Epidermal melanocyte (primary cell): Measurements from ENCODE around the gene EDARADD.
A peak's percentile ranks its signal among the peaks of the same experiment; 100 is the strongest.
"Not testable (repeated sequence)": the region's sequence is repeated elsewhere in the genome, so short reads cannot be mapped to it uniquely, and the experiment has no call there.

ENCODE experiments used
- DNase-seq: peaks from one replicate; pipeline ENCODE4 v3.0.0; 2011; ENCODE audit warnings: low spot score; ENCODE audit not compliant: insufficient read length

EDARADD gene

DNA sequence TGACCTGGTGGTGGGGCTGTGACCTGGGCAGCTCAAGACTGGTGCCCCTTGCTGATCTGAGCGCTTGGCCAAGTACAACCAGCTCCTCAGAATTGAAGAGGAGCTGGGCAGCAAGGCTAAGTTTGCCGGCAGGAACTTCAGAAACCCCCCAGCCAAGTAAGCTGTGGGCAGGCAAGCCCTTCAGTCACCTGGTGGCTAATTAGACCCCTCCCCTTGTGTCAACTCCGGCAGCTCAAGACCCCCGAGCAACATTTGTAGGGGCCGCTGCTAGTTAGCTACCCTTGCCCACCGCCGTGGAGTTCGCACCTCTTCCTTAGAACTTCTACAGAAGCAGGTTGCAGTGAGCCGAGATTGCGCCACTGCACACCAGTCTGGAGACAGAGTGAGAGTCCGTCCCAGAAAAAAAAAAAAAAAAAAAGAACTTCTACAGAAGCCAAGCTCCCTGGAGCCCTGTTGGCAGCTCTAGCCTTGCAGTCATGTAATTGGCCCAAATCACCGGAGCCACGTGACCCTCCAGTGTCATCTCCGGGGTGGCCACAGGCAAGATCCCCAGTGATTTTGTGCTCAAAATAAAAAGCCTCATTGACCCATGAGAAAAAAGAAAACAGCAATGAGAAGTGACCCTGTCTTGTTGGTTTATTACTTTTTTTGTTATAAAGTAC lies 90.4 kb downstream of the EDARADD start:
- DNase-seq, result no peak

DNA sequence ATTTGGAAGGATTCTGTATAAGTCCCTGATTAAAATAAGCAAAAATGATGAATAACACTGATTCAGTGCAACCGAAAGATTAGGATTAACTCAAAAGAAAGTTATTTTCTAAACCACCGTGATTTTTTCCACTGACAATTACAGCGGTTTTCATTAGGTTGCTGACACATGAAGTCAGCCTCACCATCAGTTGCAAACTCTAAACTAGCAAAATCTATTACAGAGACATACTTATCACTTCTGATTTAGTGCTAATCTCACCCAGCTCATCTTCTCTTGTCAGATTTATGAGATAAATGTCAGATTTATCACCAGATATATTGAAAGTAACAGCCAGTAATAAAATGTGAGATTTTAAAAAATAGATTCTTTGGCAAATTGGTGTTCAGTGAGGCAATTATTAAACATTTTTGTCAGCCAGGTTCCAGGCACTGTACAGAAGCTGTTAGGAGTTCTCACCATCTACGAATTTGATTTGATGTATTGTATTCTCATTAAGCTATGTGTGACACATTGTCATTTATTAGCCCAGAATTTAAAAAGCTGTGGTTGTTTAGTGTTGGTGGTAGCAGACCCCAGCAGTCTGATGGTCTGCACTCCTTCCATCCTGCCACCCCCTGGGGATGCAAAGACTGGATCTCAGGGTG lies 92.4 kb downstream of the EDARADD start:
- DNase-seq, result no peak

DNA sequence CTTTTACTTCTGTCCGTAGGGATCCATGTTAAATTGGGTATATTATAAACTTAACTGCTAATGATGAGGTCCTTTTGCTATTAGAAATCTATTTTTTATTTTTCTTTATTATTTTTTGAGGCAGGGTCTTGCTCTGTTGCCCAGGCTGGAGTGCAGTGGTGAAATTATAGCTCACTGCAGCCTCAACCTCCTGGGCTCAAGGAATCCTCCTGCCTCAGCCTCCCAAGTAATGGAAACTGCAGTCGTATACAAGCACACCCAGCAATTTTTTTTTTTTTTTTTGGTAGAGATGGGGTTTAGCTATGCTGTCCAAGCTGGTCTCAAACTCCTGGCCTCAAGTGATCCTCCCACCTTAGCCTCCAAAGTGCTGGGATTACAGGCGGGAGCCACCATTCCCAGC lies 95.1 kb downstream of the EDARADD start:
- DNase-seq, result not testable (repeated sequence)

DNA sequence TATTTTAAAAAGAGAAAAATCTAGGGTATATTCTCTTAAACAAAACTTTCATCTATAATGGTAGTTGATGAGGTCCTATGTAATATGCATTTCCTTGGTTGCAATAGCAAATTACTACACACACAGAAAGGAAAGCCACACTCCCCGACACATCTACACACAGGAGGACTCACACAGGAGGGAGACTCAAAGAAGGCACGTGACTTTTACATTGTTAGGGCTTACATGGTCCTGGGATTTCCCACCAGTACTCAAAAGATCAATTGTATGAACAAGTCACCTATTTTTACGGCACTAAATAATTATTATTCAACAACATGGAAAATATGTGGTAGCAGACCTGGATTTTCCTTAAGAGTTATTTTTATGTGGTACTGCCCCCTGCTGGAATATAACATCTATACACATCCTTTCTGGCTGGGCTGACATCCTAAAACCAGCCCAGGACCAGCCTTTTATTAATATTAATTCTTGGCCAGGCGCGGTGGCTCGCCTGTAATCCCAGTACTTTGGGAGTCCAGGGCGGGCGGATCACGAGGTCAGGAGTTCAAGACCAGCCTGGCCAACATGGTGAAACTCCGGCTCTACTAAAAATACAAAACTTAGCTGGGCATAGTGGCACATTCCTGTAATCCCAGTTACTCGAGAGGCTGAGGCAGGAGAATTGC lies 95.8 kb downstream of the EDARADD start:
- peak; percentile 73 for DNase-seq

DNA sequence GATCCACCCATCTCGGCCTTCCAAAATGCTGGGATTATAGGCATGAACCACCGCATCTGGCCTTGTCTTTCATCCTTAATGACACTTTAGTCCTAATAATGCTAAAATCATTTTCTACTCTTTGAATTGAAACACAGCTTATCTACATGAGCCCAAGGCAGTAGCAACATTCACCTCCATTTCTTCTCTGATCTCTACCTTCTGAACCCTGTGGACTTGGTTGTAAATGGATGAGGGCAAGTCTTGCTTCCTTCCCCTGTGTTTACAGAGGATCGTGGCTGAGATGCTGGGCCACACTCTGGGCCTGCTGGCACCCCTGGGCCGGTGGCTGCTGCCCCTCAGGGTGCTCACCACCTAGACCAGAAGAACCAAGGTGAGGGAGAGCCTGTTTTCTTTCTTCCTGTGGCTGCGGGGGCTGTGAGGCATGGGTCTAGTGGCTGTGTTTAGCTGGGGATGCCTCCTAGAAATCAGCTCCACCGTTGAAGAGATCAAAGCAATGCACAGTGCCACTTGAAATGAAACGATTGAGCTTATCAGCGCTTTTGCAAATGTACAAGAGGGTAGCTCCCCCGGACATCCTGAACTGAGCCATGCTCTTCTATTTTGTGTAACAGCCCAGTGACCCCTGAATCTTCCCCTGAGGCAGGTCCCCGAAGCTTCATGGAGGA lies 97.5 kb downstream of the EDARADD start:
- no peak for DNase-seq

DNA sequence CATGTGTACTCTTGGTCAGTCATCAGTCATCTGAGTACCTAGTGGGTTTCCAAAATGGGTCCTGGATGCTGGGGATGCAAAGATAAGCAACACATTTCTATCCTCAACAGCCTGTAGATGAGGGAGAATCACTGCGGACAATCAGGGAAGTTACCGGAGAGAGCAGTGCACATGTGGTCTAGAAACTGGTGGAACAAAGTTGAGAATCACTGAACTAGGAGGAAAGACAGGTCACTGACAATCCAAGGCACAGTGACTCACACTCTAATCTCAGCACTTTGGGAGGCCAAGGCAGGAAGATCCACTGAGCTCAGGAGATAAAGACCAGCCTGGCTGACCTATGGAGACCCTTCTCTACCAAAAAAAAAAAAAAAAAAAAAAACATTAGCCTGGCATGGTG lies 98.3 kb downstream of the EDARADD start:
- DNase-seq, result no peak

DNA sequence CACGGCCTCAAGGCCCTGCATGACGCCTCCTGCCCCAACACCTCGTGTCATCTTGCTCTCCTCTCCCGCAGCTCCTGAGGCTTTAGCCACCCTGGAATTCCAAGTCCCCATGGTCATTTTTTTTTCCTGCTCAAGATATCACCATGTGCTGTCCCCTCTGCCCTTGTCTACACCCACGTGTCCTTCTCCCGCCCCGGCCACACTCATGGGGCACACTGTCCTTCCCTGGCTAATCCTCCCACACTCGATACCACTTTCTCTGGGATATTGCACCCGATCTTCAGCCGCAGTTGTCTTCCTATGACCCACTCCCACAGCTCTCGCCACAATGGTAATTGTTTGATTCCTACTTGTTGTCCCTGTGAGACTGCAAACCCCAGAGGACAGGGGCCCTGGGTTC lies 100.0 kb downstream of the EDARADD start:
- no peak for DNase-seq

DNA sequence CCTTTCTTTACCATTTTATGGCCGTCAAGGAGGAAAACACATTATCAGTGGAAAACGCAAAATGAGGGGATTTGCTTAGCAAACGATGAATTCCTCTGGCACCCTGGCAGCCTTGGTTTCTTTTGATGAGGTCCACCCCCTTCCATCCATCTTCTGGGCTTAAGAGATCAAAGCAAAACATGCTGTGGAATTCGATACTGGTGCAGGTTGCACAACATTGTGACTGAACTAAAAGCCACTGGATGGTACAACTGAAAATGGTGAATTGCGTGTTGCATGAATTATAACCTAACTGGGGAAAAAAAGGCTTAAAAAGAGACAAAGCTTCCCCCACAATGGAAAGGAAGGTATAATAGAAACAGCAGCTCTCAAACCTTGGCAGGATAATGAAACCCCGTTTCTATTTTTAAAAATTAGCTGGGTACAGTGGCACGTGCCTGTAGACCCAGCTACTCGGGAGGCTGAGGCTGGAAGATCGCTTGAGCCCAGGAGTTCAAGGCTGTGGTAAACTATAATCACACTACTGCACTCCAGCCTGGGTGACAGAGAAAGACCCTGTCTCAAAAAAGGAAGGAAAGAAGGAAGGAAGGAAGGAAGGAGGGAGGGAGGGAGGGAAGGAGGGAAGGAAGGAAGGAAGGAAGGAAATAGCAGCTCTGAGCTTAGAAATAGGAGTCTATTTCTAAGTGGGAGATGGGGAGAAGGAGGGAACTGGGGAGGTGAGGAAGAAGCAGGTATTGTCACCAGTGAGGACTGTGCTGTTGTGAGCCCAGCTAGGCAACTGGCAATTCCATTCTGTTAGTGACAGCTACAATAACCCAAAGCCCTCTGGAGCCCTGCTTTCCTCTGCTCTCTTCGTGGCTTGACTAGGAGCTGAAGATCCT lies 100.7 kb downstream of the EDARADD start:
- no peak for DNase-seq

DNA sequence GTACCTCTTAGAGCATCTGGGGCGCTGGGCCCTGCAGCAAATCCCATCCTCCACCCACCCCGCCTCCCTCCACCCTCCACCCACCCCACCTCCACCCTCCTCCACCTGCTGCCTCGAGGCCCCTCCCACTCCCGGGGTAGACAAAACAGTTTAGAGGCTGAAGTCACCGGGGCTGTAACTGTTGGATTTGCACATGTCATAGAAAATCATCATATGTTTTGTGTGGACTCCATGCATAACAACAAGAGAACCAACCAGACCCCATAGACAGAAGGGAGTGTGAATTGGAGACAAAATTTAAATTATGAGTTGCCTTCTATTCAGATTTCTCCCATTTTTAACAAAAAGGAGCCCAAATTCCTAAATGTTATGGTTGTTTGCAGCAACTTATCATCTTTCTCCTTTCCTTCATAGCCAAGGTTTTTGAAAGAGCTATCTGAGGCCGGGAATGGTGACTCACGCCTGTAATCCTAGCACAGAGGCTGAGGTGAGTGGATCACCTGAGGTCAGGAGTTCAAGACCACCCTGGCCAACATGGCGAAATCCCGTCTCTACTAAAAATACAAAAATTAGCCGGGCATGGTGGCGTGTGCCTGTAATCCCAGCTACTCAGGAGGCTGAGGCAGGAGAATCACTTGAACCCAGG lies 101.5 kb downstream of the EDARADD start:
- DNase-seq, result no peak

DNA sequence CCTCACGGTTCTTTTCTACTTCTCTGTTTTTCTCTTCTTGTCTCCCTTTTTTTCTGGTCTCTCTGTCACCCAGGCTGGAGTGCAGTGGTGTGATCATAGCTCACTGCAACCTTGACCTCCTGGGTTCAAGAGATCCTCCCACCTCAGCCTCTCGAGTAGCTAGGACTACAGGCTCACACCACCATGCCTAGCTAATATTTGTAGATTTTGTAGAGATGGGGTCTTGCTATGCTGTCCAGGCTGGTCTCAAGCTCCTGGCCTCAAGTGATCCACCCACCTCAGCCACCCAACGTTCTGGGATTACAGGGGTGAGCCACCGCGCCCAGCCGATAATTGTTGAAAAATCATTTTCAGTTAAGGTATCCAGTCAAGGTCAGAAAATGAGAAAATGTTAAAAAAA lies 103.8 kb downstream of the EDARADD start:
- no peak for DNase-seq

DNA sequence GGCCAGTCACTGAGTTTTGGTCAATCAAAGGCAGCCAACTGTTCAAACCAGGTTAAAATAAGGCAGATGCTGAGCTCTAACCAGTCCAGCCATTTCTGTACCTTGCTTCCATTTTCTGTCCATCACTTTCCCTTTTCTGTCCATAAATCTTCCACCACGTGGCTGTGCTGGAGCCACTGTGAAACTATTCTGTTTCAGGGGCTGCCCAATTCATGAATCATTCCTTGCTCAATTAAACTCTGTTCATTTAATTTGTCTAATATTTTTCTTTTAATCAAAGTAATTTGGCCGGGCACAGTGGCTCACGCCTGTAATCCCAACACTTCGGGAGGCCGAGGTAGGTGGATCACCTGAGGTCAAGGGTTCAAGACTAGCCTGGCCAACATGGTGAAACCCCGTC lies 107.0 kb downstream of the EDARADD start:
- DNase-seq, result no peak

DNA sequence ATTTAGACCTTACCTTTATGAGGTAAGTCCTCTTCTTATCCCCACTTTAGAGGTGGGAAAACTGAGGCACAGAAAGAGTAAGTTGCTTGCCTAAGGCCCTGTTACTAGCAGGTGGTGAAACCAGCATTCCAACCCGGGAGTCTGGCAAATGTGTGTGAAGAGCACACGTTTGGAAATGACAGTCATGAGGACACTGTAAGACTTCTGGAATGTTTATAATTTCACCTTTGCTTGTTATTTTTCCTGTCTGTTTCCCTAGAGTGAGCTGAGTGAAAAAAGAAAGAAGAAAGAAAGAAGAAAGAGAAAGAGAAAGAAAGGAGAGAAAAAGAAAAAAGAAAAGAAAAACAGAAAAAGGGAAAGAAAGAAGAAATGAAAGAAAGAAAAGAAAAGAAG lies 108.5 kb downstream of the EDARADD start:
- DNase-seq, result no peak

DNA sequence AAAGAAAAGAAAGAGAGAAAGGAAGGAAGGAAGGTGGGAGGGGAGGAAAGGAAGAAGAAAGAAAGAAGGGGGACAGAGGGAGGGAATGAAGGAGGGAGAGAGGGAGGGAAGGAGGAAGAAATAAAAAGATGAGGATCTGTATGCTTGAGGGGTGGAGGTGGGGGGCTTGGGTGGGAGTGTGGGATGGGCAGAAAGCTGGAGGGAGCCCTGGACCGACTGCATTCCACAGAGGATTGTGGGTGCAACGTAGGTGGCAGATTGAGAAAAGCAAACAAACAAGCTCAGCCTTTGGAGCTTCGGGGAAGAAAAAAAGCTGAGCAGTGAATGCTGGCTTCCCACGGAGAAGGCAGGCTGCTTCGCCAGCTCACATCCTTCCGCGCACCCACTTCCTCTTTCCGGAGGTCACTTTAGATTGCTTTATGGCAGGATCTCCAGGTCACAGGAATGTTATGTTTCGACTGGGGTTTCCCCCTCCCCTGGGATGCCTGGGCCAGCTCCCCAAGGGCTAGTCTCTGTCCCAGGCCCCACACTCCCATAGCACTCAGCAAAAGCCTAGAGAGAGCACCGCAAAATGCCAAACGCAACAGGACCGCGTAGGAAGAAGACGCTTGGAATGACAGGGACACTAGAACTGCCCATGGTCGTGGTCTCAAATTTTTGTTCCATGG lies 109.0 kb downstream of the EDARADD start:
- peak; percentile 61 for DNase-seq

DNA sequence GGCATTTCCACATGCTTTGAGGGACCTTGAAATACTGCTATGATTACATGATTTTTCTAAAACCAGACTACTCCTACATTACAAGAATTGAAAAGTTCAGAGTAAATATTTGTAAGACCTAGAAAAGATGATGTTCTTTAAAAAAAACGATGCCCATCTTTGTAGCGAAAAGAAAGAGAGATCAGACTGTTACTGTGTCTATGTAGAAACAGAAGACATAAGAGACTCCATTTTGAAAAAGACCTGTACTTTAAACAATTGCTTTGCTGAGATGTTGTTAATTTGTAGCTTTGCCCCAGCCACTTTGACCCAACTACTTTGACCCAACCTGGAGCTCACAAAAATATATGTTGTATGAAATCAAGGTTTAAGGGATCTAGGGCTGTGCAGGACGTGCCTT lies 110.3 kb downstream of the EDARADD start:
- not testable (repeated sequence) for DNase-seq

DNA sequence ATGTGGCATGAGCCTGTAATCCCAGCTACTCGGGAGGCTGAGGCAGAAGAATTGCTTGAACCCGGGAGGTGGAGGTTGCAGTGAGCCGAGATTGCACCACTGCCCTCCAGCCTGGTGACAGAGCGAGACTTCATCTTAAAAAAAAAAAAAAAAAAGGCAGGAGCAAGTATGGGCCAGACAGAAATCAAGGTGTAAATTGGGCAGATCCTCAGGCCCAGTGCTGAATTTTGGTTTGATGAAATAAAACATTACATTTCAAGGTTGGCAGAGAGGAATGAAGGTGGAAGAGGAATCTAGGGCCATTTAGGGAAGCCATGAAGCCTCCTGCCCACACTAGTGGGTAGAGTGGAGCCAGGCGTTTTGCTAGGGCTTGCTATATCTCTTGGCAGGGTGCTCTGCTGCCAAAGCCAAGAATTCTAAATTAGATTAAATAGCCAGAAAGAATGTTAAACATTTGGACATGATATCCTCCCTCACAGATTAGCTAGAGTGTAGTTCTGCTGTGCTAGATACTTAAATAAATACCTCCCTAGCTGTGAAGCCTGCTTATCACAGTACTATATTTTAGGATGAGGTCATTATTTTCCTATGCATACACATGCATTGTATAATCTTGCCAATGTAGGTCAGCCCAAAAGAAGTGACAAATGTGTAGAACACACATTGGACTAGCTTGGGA lies 113.1 kb downstream of the EDARADD start:
- DNase-seq, result no peak

DNA sequence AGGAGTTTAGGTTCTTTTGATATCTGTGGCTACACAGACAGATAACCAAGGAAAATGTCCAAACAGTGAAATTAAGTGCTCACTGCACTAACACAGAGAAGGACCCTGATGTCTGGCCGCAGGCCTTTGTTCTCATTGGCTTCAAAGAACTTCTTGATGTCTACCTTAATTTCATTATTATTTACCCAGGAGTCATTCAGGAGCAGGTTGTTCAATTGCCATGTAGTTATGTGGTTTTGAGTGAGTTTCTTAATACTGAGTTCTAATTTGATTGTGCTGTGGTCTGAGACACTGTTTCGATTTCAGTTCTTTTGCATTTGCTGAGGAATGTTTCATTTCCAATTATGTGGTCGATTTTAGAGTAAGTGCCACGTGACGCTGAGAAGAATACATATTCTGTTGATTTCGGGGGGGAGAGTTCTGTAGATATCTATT lies 114.5 kb downstream of the EDARADD start:
- no peak for DNase-seq

DNA sequence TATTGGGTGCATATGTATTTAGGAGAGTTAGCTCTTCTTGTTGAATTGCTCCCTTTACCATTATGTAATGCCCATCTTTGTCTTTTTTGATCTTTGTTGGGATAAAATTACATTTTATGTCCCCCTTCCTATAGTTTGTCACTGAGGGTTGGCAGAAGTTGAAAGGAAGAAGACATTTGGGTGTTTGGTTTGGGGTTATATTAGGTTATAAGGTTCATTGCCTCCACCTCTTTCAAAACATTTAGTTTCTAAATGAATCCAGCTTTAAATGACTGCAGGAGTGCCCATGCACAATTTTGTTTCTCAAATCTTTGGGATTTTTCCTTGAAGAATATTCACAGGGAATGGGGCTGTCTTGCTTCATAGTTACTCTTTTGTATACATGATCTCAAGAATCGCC lies 115.1 kb downstream of the EDARADD start:
- DNase-seq, result no peak

DNA sequence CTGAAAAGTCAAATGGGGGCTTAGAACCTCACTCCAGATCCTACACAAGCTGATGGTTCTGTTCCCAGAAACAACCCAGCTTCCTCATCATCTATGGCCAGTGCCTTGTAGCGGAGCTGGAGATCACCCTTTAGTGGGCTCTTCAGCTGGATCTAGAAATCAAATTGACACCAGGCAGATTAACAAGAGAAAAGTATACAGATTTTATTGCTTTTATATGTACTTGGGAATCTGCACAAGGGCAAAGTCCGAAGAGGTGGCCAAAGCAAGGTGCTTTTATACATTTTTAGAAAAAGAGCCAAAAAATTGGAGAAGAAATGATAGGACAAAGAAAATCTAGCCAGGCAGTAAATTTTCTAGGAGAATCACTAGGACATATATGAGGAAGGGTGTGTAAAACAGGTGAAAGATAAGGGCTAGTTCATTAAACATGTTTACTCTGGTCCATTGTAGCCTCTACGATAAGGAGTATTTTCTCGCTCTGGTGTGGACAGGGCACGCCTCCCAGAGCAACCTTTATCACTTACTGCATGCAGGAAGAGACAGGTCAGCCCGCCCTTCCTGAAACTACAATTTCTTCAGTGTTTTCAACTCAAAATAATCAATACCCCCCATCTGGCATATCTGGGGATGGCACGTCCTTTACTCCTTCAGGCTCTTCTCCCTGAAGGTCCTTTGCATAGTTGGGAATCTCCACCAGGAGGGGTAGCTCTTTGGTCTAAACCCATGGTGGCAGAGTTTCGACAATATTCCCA lies 115.7 kb downstream of the EDARADD start:
- DNase-seq, result no peak
